Colon (tissue), 2 donors: Measurements from ENCODE around the gene HOXA7.

Experiments used
- FAIRE-seq: peaks from 2 replicates; lab custom pipeline; 2012; peaks lifted over from hg19 to GRCh38; lab: Jason Lieb, UNC
- donor health status: control.
- donor health status: control.

HOXA7 gene

DNA sequence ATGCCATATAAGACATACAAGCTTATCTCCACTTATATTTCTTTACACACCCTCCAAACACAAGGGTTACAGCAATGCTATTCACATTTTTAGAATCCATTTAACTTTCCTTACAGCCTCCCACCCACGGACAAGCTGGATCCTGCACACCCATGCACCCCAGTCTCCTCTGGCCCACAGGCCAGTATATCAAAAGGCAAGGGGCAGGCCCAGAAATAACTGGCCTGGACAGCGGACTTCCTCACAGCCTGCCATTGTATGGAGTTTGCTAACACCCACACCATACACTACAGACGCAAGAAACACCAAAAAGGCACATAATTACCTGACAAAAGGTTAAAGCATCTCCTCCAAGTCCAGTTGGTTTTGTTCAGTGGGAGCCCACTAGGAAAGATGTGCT, 37.9 kb downstream of the HOXA7 start:
- no peak for FAIRE-seq

DNA sequence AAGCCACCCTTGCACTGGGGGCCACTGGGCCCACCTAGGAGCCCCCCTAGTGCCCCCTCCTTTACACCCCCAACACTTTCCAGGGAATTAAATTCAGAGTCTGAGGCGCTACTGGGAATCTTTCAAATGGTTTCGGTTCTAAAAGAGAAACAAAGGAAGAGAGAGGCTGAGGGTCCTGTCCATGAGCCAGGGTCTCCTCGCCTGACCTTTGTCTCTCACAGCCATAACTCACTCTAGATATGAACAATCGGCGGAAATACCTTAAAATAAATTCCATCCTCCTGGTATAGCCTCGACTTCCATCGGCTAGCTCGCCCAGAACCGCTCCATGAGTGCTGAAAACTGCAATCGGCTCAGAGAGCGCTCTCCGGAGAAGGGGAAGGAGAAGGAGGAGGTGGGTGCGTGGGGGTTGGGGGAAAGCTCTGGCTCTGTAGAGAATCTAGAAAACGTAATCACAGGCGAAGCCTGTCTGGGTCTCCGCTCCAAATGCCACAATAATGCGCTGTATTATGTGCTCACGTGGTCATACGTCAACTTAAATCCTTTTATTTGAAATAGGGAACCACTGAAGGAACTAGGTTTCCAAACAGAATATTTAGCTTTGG, 38.5 kb downstream of the HOXA7 start:
- FAIRE-seq, result no peak

DNA sequence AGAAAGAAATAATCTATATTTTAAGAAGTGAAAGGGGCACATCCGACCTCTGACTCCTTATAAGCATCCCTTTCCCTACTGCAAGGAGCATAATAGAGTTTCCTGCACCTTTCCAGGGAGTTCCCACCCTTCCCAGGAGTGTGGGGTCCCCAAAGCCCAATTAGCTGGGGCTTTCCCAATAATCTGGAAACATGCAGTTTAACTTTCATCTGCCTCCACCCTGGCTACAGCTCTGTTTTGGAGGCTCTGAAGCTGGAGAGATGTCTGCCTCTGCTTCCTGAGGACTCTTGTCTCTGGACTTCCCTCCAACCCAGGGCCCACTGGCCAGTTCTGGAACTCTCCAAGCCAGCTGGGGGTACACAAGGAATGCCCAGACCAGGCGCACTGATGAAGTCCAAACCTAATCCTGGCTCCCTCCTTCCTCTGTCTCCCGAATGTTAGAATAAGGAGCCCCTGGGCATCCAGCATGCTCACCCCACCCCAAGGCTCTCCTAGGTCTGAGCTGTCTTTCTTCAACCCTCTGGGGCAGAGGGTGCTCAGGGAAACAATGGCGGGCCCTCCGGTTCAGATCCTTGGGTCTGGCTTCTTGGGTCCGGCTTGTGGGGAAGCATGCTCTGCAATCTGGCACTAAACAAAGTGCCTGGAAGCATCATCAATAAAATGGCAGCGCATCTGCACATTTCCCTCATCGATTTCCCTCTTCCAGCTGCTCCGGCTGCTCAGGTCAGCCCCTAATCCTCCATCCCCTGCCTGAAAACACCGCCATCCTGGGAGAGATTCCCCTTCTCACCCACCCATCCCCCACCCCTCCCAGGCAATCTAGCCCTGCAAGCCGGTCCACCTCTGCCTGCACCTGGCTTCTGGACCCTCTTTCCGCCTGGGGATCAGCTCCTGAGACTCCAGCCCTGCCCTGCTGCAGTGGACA, 39.3 kb downstream of the HOXA7 start:
- no peak for FAIRE-seq

DNA sequence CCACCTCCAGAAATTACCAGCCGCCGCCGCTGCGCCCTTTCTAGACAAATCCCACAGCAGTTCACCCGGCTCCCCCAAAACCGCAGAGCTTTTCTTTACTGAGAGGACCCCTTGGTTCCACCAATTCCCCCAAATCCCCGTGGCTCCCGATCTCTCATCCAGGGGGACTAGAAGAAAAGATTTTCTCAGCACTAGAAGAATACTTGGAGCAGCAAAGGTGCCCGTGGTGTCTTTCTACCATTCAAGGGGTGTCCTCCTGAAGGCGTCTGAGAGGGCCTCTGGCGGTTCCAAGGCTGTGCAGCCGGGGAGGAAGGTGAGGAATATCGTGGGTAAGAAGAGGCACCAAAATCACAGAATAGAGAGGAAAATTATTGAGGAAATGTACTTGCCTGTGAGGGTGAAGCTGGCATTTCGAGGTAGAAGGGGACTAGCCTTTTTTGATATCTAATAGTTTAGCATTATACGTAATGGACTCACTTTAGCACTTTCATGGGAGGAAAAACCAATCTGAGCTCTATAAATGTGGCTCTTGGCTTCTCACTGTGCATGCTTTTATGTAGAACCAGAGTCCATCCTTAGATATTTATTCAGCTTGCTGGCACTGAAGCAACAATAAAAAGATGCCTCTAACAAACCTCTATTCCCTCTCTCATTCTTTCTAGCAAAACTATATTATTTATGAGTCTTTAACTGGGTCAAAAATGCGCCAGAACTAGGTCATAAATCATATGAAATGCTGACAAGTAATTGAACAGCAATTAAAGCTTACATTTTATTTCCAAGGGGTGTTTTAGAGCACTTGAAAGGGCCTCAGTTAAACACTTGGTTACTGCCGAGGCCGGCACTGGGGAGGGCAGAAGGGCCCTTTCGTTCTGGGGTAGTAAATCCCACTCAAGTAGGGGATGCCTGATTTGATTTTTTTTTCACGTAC, 40.2 kb downstream of the HOXA7 start:
- FAIRE-seq, result no peak

DNA sequence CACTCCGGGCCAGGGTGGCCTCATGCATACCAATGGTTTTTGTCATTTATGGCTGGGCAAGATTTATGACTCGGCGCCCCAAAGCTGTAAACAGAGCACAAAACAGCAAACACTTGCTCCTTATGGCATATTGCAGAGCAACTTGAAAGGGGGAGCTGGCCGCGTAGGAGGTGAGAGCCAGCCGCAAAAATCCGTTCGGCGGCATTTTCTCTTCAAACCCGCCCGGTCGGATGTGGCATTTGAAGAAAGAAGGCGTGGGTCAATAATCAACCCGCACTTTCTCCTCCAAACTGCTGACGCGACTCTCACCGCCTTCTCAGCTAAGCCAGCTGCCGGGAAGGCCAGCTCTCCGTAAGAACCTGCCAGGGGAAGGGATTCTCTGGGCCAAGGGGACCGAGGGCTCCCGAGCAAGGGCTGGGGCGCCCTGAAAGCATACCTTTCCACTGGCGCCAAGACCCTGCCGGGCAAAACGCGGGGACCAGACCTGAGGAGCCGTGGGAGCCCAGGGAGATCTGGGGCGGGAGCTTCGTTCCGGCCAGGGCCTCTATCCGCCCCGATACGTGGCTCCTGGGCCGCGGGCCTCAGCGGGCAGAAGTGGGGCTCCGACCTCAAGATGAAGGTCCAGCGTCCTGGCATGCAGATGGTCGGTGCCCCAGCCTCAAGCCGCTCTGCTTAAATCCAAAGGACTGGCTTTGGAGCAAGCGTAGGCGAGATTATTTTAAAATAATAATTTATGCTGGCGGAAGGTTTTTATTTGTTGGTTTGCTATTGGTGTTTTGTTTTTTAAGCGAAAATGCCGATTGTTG, 41.1 kb downstream of the HOXA7 start:
- FAIRE-seq, result no peak

DNA sequence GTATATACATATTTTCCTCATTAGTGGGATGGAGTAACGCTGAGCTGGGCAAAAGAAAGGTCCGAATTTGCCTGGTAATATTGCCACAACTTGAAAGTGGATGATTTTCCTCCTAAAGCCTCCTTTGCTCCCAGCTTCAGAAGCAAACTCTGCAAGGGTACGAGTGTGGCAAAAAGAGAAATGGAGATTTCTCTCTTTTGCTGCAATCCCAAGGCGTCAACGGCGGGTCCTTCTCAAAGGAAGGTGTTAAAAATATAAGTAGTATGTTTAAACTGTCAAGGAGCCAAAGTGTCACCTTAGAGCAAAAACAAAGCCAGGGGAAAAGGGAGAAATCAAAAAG, 41.6 kb downstream of the HOXA7 start:
- no peak for FAIRE-seq

DNA sequence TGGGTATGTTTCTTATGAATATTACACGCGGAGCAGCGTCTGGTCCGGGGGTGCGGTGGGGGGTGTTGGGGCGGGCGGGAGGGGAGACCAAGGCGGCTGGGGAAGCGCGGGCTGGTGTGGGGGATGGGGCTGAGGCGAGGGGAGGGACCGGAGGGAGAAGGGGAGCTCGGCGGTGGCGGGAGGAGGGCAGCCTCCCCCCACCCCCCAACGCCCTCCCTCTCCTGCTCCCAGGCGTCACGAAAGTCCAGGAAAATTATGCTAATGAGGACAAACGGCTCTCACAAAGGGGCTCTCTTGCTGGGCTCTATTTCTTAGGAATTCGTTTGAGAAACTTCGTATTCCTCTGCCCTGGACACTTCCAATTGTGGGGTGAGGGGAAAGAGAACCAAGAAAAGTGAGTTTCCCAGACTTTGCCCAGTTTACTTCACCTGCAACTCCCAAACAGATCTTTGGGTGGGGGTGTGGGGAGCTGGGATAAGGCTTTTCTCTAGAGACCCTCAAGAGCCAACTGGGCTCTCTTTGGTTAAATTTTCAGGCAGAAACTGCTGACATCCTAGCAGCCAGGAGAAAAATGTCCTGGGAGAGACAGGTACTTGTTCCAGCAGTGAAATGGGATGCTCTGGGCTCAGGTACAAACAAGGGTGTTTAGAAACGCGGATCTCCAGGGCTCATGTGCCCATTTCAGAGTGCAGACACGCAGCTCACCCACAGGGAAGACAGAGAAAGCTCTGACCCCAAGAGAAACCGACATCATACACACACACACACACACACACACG, 42.3 kb downstream of the HOXA7 start:
- no peak for FAIRE-seq

DNA sequence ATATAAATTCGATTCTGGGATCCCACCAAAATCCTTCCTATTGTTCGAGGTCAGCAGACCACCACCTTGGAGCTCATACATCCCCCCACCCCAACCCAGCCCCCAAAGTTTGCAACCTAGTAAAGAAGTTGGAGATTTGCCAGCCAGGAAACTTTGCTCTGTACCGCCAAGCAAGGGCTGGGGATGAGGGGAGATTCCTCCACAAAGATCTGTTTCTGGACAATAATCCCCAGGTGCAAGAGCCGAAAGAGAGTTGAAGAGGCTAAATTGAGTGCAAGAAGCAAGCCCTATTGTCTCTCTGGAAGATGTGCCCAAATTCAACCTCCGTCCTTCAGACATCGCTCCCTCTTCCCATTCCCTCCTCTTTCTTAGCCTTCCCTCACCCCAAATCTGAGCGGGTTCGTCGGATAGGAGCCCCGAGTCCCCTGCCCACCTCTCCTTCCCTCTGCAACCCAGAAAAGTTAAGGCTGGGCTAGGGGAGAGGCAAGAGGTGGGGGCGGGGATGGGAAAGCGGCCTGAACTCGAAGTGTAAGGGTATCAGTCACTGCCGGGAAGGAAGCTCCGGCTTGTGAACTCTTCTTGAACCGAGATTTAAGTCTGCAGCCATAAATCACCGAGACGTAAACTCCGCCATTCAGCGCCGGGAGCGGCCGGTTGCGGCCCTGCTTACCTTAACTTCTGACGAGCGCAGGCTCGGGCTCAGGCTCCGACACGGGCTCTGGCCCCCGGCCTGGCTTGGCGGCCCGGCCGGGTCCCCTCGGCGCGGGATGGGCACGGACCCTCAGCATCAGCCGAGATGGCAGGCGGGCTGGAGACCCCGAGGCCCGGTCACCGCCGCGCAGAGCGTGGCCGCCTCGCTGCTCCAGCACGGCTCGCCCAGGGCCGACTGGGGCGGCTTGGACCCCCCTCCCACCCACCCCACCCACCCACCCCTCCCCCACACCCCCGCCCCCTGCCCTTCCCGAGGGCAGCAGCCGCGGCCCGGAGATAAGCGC, 43.2 kb downstream of the HOXA7 start:
- FAIRE-seq, result no peak

DNA sequence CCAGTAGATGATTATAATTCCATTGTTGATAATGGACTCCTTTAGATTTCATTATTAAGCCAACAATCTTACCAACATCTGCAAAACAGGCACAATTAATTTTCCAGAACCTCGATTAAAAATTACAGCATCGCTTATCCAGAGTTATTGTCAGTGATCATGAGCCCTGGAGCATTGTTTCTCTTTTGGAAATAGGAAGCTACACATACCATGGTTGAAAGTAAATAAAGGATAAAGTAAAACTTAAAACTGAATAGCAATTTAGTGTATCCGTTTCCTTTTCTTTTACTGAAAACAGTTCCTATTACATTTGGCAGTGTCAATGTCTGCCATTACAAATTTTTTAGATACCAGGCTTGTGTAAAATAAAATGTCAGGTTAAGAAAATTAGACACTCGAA, 44.1 kb downstream of the HOXA7 start:
- FAIRE-seq, result no peak

DNA sequence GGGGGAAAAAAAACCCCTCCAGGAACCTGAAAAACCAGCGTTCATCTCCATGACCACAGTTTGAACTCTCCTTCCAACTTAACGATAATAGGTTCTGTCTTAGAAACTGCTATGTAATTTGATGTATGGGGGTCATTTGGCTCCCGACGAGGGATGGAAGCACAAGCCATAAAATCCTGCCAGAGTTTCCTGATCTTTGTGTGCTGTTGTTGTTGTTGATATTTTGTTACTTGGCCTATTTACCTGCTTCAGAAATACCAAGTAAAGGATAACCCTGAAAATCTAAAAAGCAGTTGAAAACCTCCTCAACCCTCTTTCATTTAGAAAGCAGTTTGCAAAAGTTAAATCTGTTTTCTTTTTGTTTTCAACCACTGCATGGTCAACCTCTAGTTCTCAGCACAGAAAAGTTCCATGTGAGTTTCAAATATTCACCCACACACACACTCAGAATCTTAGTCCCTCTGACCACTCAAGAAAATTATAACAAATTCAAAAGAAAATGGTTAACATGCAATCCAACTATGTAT, 44.7 kb downstream of the HOXA7 start:
- FAIRE-seq, result no peak

DNA sequence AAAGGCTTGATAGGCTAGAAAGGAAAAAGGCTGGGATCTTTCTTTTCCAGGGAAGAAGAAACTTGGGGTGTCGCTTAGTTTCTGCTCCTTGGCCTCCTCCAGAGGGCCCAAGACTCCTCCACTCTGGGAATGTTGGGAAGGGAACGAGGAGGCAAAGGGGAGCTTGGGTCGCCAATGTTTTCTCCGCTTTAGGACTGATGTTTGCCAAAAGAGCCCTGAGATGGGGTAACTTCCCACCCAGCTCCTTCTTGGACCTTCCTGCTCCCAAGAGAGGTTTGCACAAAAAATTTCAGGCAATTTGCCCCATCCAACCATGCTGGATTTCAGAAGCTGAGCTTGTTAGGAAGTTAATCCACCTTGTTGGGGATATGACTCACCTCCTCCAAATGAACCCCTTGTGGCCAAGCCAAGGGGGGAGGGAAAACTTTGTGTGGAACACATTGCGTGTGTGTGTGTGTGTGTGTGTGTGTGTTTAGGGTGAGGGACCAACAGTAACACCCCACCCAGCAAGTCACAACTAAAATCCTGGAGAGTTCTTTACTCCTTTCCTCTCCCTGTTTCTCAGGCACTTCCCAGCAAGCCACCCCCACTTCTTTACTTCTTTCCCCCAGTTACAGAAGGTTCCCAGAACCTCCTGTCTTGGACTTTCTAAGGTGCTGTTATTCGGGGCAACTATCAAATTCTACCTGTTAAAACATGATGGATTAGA, 45.3 kb downstream of the HOXA7 start:
- FAIRE-seq, result no peak

DNA sequence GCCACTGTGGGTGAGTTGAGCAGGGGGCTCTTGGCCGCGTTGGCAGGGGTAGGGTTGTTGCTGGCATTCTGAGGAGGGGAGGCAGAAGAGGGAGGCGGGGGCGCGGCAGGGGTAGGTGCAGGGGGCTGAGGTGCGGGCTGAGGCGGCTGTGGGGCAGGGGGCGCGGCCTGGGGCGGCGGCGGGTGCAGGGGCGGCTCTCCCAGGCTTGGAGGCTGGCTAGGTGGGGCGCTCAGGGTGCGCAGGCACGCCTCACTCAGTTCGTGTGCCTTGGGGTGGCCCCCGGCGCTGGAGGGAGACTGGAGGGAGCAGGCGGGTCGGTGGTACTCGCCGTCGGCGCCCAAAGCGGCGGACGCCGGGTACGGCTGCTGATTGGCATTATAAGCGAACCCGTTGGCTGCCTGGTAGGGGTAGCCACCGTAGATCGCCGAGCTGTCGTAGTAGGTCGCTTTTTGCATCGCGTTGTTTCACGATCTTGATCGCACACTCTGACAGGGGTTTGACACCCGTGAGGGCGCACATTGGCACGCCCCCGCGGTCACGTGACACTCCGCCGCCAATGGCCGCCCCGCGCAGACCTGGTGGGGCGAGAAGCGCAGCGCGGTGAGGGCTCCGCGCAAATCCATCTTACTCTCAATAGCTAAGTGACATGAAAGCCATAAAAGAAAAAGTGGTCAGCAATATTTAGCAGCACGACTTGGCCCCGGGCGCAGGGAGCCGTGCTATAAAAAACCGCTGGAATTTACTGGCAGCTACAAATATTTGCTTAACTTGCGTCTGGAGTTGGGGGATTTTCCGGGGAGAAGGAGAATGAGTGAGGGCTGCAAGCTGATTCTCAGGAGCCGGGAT, 46.1 kb downstream of the HOXA7 start:
- no peak for FAIRE-seq

DNA sequence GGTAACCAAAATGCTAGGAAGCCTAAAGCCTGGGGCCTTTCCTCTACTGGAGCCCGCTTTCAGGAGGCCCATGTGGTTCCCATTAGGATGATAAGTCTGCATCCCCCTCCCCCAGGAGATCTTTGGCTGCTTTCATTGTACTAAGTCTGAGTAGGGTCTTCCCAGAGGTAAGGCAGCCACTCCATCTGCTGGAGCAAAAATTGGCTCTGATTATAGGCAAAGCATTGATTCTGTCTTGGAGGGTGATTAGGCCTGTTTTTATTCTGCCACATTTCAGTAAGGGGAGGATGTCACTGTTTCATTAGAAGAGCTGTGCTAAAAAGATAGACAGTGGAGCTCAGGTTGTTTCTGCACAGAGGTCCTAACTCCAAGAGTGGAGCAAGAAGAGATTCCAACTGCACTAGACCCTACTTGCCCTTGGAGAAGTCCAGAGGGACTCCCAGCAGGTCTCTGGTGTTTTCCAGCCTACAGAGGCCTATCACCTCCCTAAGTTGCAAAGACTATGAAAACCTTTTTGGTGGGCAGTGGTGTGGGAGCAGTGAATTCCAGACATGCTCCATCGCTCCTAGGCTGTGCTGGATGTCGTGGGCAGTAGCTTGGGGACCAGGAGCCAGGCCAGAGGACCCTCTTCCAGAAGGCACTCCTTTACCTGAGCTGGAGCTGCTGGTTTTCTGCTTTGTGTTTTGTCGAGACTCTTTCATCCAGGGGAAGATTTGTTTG, 46.8 kb downstream of the HOXA7 start:
- no peak for FAIRE-seq

DNA sequence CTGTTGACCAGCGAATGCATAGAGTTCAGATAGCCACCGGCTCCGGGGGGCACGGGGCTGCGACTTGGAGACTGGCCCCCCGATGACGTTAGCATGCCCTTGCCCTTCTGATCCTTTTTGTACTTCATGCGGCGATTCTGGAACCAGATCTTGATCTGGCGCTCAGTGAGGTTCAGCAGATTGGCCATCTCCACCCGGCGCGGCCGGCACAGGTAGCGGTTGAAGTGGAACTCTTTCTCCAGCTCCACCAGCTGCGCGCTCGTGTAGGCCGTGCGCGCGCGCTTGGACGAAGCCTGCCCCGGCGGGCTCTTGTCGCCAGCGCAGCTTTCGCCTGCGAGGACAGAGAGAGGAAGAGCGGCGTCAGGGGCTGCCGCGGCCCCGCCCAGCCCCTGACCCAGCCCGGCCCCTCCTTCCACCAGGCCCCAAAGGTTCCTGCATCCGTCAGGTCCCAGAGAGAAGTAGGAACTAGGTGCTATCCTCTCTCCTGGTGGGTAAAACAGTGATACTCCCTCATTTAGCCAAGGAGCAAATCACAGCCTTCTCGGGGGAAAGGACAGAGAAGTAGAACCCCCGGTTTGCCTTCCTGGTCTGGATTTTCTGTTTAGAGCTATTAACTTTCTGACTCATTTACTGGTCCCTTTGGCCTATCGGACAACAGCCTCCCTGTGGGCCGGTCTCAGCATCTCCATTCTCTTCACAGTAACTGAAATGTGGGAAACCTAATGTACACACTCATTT, 47.9 kb downstream of the HOXA7 start:
- FAIRE-seq, result no peak

DNA sequence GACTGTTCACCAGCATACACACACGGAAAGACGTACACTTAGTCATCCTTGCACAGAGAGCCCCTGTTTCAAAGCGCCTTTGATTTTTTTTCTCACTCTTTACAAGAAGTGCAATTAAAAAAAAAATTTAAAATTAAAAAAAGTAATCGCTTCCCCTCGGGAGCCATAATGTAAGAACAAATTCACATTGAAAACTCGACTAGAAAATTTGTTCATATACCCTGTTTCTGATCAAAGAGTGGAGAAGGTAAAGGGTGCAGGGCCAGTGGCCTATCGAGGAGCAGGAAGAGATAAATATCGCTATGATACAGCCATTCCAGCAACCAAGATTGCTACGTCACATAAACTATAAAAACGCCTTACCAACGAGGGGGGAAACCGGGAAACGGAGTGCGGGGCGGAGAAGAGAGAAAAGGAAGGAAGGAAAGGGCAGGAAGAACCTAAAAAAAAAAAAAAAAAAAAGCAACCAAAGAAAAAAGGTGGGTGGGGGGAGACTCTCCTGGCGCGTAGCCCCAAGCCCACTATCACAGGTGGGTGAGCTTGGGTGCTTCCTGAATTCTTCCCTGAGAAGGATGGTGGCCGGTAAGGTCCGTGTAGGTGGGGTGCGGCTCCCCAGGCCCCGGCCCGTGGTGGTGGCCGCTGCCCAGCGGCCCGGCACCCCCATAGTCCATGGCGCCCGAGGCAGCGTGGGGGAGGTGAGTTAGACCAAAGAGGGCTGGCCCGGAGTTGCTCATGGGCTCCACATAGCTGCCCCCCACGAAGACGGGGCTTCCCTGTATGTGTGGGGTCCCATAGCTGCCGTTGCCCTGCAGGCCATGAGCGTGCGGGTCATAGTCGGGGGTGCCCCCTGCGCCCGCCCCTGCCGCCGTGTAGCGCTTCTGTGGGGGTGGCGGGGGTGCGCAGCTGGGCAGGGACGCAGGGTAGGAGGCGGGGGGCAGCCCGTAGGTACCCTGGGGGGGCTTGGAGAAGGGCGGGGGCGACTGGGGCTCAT, 48.8 kb downstream of the HOXA7 start:
- FAIRE-seq, result no peak
